Activated CD4-positive, alpha-beta T cell treated with anti-CD3 and anti-CD28 coated beads, Interleukin-2, amount 10 ng/mL, durations not matched to agents 24 days and 14 days (primary cell): ENCODE data around the gene ARHGEF26. TPM values are rescaled to one million over a fixed set of nuclear protein-coding genes. Genes with fewer than 3 reads are reported as not detected.

Experiments used
- DNase-seq: peaks from one replicate; pipeline ENCODE4 v3.0.0; 2022
- H3K27ac Mint-ChIP-seq: one replicate; pipeline ENCODE4 v1.8.0; 2022; ENCODE audit warnings: mild to moderate bottlenecking, mixed read lengths
- H3K27me3 Mint-ChIP-seq: one replicate; pipeline ENCODE4 v1.8.0; 2022; ENCODE audit warnings: mixed read lengths
- H3K36me3 Mint-ChIP-seq: one replicate; pipeline ENCODE4 v1.8.0; 2022; ENCODE audit warnings: low read depth, mild to moderate bottlenecking, mixed read lengths
- H3K4me1 Mint-ChIP-seq: one replicate; pipeline ENCODE4 v1.8.0; 2021; ENCODE audit warnings: mixed read lengths
- H3K4me3 Mint-ChIP-seq: one replicate; pipeline ENCODE4 v1.8.0; 2022; ENCODE audit warnings: mild to moderate bottlenecking, moderate library complexity, mixed read lengths
- H3K9me3 Mint-ChIP-seq: one replicate; pipeline ENCODE4 v1.8.0; 2021; ENCODE audit warnings: mixed read lengths
- intact Hi-C: fragments of 100-400 bp; cut with micrococcal nuclease; formaldehyde crosslinking; loops from one replicate; pipeline ENCODE4 v1.15.1; 2023
- total RNA-seq: library from RNA; stranded (reverse); gene quantifications from 2 replicates; pipeline ENCODE4 v1.2.3, GENCODE V29; 2022

The ARHGEF26 gene
- total RNA-seq, 1 donor from 2014 or later, result 0.12 TPM

GRCh38 chr3:154151969-154152368 lies 30.8 kb downstream of the ARHGEF26 start:
- no peaks in the 10 kb centered on the region for H3K9me3 Mint-ChIP-seq
- H3K36me3 Mint-ChIP-seq, result no peaks in the 10 kb centered on the region
- no peak for DNase-seq
- intact Hi-C loops, result no loop called here
- H3K27ac Mint-ChIP-seq, result no peak overlapping the region
- H3K27me3 Mint-ChIP-seq, result peaks cover 2% of the 10 kb centered on the region
- no peak overlapping the region for H3K4me3 Mint-ChIP-seq
- H3K4me1 Mint-ChIP-seq, result no peaks in the 10 kb centered on the region

GRCh38 chr3:154152741-154153140 lies 31.6 kb downstream of the ARHGEF26 start:
- intact Hi-C loops, result no loop called here
- Mint-ChIP-seq H3K9me3 (no peaks in the 10 kb centered on the region), H3K27ac (no peak overlapping the region)

GRCh38 chr3:154156530-154156929 lies 35.3 kb downstream of the ARHGEF26 start:
- H3K27ac Mint-ChIP-seq, result no peak overlapping the region

More at GRCh38 chr3:154152741-154153140, 31.6 kb downstream of the ARHGEF26 start:
- Mint-ChIP-seq H3K36me3 (no peaks in the 10 kb centered on the region), H3K27me3 (peaks cover 4% of the 10 kb centered on the region), H3K4me1 (no peaks in the 10 kb centered on the region), H3K4me3 (no peak overlapping the region)
- no peak for DNase-seq

GRCh38 chr3:154161806-154162205 lies 40.6 kb downstream of the ARHGEF26 start:
- H3K4me3 Mint-ChIP-seq, result no peak overlapping the region
- H3K9me3 Mint-ChIP-seq, result no peaks in the 10 kb centered on the region
- intact Hi-C loops, result no loop called here
- DNase-seq, result no peak
- H3K36me3 Mint-ChIP-seq, result no peaks in the 10 kb centered on the region
- H3K27ac Mint-ChIP-seq, result no peak overlapping the region
- H3K27me3 Mint-ChIP-seq, result peaks cover 6% of the 10 kb centered on the region
- no peaks in the 10 kb centered on the region for H3K4me1 Mint-ChIP-seq

More at GRCh38 chr3:154156530-154156929, 35.3 kb downstream of the ARHGEF26 start:
- DNase-seq, result no peak
- Mint-ChIP-seq H3K27me3 (peaks cover 8% of the 10 kb centered on the region), H3K36me3 (no peaks in the 10 kb centered on the region), H3K4me3 (no peak overlapping the region), H3K4me1 (no peaks in the 10 kb centered on the region), H3K9me3 (no peaks in the 10 kb centered on the region)
- intact Hi-C loops, result no loop called here

- no peaks in the 10 kb centered on the region for H3K36me3 Mint-ChIP-seq
These were observed 43.2 kb downstream of the ARHGEF26 start for GRCh38 chr3:154164387-154164786.

GRCh38 chr3:154168998-154169795 lies 48.0 kb downstream of the ARHGEF26 start:
- Mint-ChIP-seq H3K4me1 (no peaks in the 10 kb centered on the region), H3K9me3 (no peaks in the 10 kb centered on the region), H3K4me3 (no peak overlapping the region), H3K27ac (no peak overlapping the region), H3K36me3 (no peaks in the 10 kb centered on the region), H3K27me3 (peaks cover 6% of the 10 kb centered on the region)
- no peak for DNase-seq
- intact Hi-C loops, result no loop called here

More at GRCh38 chr3:154164387-154164786, 43.2 kb downstream of the ARHGEF26 start:
- no peak for DNase-seq
- no peak overlapping the region for H3K4me3 Mint-ChIP-seq
- H3K27me3 Mint-ChIP-seq, result peaks cover 3% of the 10 kb centered on the region
- H3K27ac Mint-ChIP-seq, result no peak overlapping the region
- intact Hi-C loops, result no loop called here
- H3K9me3 Mint-ChIP-seq, result no peaks in the 10 kb centered on the region
- no peaks in the 10 kb centered on the region for H3K4me1 Mint-ChIP-seq

GRCh38 chr3:154169796-154170110 lies 48.6 kb downstream of the ARHGEF26 start:
- DNase-seq, result no peak
- intact Hi-C loops, result no loop called here
- Mint-ChIP-seq H3K27me3 (peaks cover 6% of the 10 kb centered on the region), H3K27ac (no peak overlapping the region), H3K4me3 (no peak overlapping the region), H3K9me3 (no peaks in the 10 kb centered on the region), H3K36me3 (no peaks in the 10 kb centered on the region), H3K4me1 (no peaks in the 10 kb centered on the region)

- H3K27ac Mint-ChIP-seq, result no peak overlapping the region
- H3K36me3 Mint-ChIP-seq, result no peaks in the 10 kb centered on the region
- H3K4me1 Mint-ChIP-seq, result no peaks in the 10 kb centered on the region
- no peaks in the 10 kb centered on the region for H3K9me3 Mint-ChIP-seq
- intact Hi-C loops, result no loop called here
- no peak overlapping the region for H3K4me3 Mint-ChIP-seq
- peaks cover 6% of the 10 kb centered on the region for H3K27me3 Mint-ChIP-seq
- DNase-seq, result no peak
These were observed 49.1 kb downstream of the ARHGEF26 start for GRCh38 chr3:154170300-154170699.

GRCh38 chr3:154175041-154175440 lies 53.9 kb downstream of the ARHGEF26 start:
- H3K36me3 Mint-ChIP-seq, result no peaks in the 10 kb centered on the region
- DNase-seq, result no peak
- H3K27ac Mint-ChIP-seq, result no peak overlapping the region
- H3K4me1 Mint-ChIP-seq, result no peaks in the 10 kb centered on the region
- H3K9me3 Mint-ChIP-seq, result no peaks in the 10 kb centered on the region
- H3K4me3 Mint-ChIP-seq, result no peak overlapping the region
- intact Hi-C loops, result no loop called here
- H3K27me3 Mint-ChIP-seq, result peaks cover 4% of the 10 kb centered on the region

GRCh38 chr3:154176036-154176435 lies 54.8 kb downstream of the ARHGEF26 start:
- H3K4me3 Mint-ChIP-seq, result no peak overlapping the region
- H3K36me3 Mint-ChIP-seq, result no peaks in the 10 kb centered on the region
- no peaks in the 10 kb centered on the region for H3K9me3 Mint-ChIP-seq
- H3K27ac Mint-ChIP-seq, result no peak overlapping the region
- peaks cover 4% of the 10 kb centered on the region for H3K27me3 Mint-ChIP-seq
- DNase-seq, result no peak
- H3K4me1 Mint-ChIP-seq, result no peaks in the 10 kb centered on the region
- intact Hi-C loops, result no loop called here

GRCh38 chr3:154177406-154177805 lies 56.2 kb downstream of the ARHGEF26 start:
- no peaks in the 10 kb centered on the region for H3K4me1 Mint-ChIP-seq
- H3K27me3 Mint-ChIP-seq, result peaks cover 3% of the 10 kb centered on the region
- H3K4me3 Mint-ChIP-seq, result no peak overlapping the region
- intact Hi-C loops, result no loop called here
- DNase-seq, result no peak
- no peaks in the 10 kb centered on the region for H3K9me3 Mint-ChIP-seq
- H3K27ac Mint-ChIP-seq, result no peak overlapping the region
- H3K36me3 Mint-ChIP-seq, result no peaks in the 10 kb centered on the region

- H3K36me3 Mint-ChIP-seq, result no peaks in the 10 kb centered on the region
These were observed 57.0 kb downstream of the ARHGEF26 start for GRCh38 chr3:154178172-154178571.

GRCh38 chr3:154180836-154181691 lies 59.9 kb downstream of the ARHGEF26 start:
- Mint-ChIP-seq H3K4me3 (no peak overlapping the region), H3K36me3 (no peaks in the 10 kb centered on the region), H3K27me3 (no peaks in the 10 kb centered on the region), H3K9me3 (no peaks in the 10 kb centered on the region), H3K4me1 (no peaks in the 10 kb centered on the region), H3K27ac (no peak overlapping the region)
- DNase-seq, result no peak
- intact Hi-C loops, result no loop called here

More at GRCh38 chr3:154178172-154178571, 57.0 kb downstream of the ARHGEF26 start:
- no peak overlapping the region for H3K27ac Mint-ChIP-seq
- no peaks in the 10 kb centered on the region for H3K4me1 Mint-ChIP-seq
- no peak overlapping the region for H3K4me3 Mint-ChIP-seq
- intact Hi-C loops, result no loop called here
- no peaks in the 10 kb centered on the region for H3K9me3 Mint-ChIP-seq
- H3K27me3 Mint-ChIP-seq, result peaks cover 3% of the 10 kb centered on the region
- DNase-seq, result no peak

- no peaks in the 10 kb centered on the region for H3K4me1 Mint-ChIP-seq
- intact Hi-C loops, result no loop called here
- DNase-seq, result no peak
- no peak overlapping the region for H3K4me3 Mint-ChIP-seq
- H3K36me3 Mint-ChIP-seq, result no peaks in the 10 kb centered on the region
- H3K27ac Mint-ChIP-seq, result no peak overlapping the region
- no peaks in the 10 kb centered on the region for H3K9me3 Mint-ChIP-seq
- no peaks in the 10 kb centered on the region for H3K27me3 Mint-ChIP-seq
These were observed 61.2 kb downstream of the ARHGEF26 start for GRCh38 chr3:154182322-154182922.
